ENCODE data around the gene ACBD3. TPM values are rescaled to one million over a fixed set of nuclear protein-coding genes. Genes with fewer than 3 reads are reported as not detected.

The ACBD3 gene
- 24.9 and 39.2 TPM in 2 replicates for total RNA-seq (2014; rRNA removed; shearing (Covaris generic); ENCODE audit: low replicate concordance)

- in situ Hi-C loops (cut with HindIII; ENCODE audit: low pct_unique_long_range_greater_than_20kb, low sequenced_read_pairs), result no loop called here
- DNase-seq (ENCODE audit: low read depth), result peak; percentile 86
Observed at GRCh38 chr1:226186124-226187018, at the start of gene ACBD3. Gene ACBD3 (minus strand): TSS chr1:226186741. CDS start chr1:226186675, 66 bp downstream.

- DNase-seq (ENCODE audit: low read depth), result no peak
- in situ Hi-C loops (cut with HindIII; ENCODE audit: low pct_unique_long_range_greater_than_20kb, low sequenced_read_pairs), result no loop called here
Observed at GRCh38 chr1:226233806-226234205, 47.3 kb upstream of the ACBD3 start.

- in situ Hi-C loops (cut with HindIII; ENCODE audit: low pct_unique_long_range_greater_than_20kb, low sequenced_read_pairs), result no loop called here
- DNase-seq (ENCODE audit: low read depth), result no peak
Observed at GRCh38 chr1:226233293-226233692, 46.8 kb upstream of the ACBD3 start.

GRCh38 chr1:226226601-226227000 lies 40.1 kb upstream of the ACBD3 start:
- DNase-seq (ENCODE audit: low read depth), result no peak
- in situ Hi-C loops (cut with HindIII; ENCODE audit: low pct_unique_long_range_greater_than_20kb, low sequenced_read_pairs), result no loop called here

- in situ Hi-C loops (cut with HindIII; ENCODE audit: low pct_unique_long_range_greater_than_20kb, low sequenced_read_pairs), result no loop called here
- no peak for DNase-seq (ENCODE audit: low read depth)
Observed at GRCh38 chr1:226223786-226224244, 37.3 kb upstream of the ACBD3 start.

- no peak for DNase-seq (ENCODE audit: low read depth)
- in situ Hi-C loops (cut with HindIII; ENCODE audit: low pct_unique_long_range_greater_than_20kb, low sequenced_read_pairs), result no loop called here
Observed at GRCh38 chr1:226223157-226223785, 36.7 kb upstream of the ACBD3 start, which contains the start of gene MIXL1. Gene MIXL1 (plus strand): TSS chr1:226223664. CDS start chr1:226223682, 18 bp downstream.

GRCh38 chr1:226222686-226223085 lies 36.1 kb upstream of the ACBD3 start:
- in situ Hi-C loops (cut with HindIII; ENCODE audit: low pct_unique_long_range_greater_than_20kb, low sequenced_read_pairs), result no loop called here
- no peak for DNase-seq (ENCODE audit: low read depth)

GRCh38 chr1:226220473-226221189 lies 34.1 kb upstream of the ACBD3 start:
- in situ Hi-C loops (cut with HindIII; ENCODE audit: low pct_unique_long_range_greater_than_20kb, low sequenced_read_pairs), result no loop called here
- no peak for DNase-seq (ENCODE audit: low read depth)

- in situ Hi-C loops (cut with HindIII; ENCODE audit: low pct_unique_long_range_greater_than_20kb, low sequenced_read_pairs), result no loop called here
- no peak for DNase-seq (ENCODE audit: low read depth)
Observed at GRCh38 chr1:226217273-226217672, 30.7 kb upstream of the ACBD3 start.

GRCh38 chr1:226216056-226216455 lies 29.5 kb upstream of the ACBD3 start:
- DNase-seq (ENCODE audit: low read depth), result no peak
- in situ Hi-C loops (cut with HindIII; ENCODE audit: low pct_unique_long_range_greater_than_20kb, low sequenced_read_pairs), result no loop called here

- no peak for DNase-seq (ENCODE audit: low read depth)
- in situ Hi-C loops (cut with HindIII; ENCODE audit: low pct_unique_long_range_greater_than_20kb, low sequenced_read_pairs), result no loop called here
Observed at GRCh38 chr1:226215239-226215638, 28.7 kb upstream of the ACBD3 start.

- in situ Hi-C loops (cut with HindIII; ENCODE audit: low pct_unique_long_range_greater_than_20kb, low sequenced_read_pairs), result no loop called here
- no peak for DNase-seq (ENCODE audit: low read depth)
Observed at GRCh38 chr1:226212545-226212944, 26.0 kb upstream of the ACBD3 start.

GRCh38 chr1:226211181-226211821 lies 24.8 kb upstream of the ACBD3 start:
- DNase-seq (ENCODE audit: low read depth), result no peak
- in situ Hi-C loops (cut with HindIII; ENCODE audit: low pct_unique_long_range_greater_than_20kb, low sequenced_read_pairs), result no loop called here

GRCh38 chr1:226210571-226211176 lies 24.1 kb upstream of the ACBD3 start:
- in situ Hi-C loops (cut with HindIII; ENCODE audit: low pct_unique_long_range_greater_than_20kb, low sequenced_read_pairs), result no loop called here
- DNase-seq (ENCODE audit: low read depth), result no peak

- in situ Hi-C loops (cut with HindIII; ENCODE audit: low pct_unique_long_range_greater_than_20kb, low sequenced_read_pairs), result no loop called here
- DNase-seq (ENCODE audit: low read depth), result no peak
Observed at GRCh38 chr1:226209307-226210059, 22.9 kb upstream of the ACBD3 start.

GRCh38 chr1:226207048-226207447 lies 20.5 kb upstream of the ACBD3 start:
- in situ Hi-C loops (cut with HindIII; ENCODE audit: low pct_unique_long_range_greater_than_20kb, low sequenced_read_pairs), result no loop called here

GRCh38 chr1:226204198-226204597 lies 17.7 kb upstream of the ACBD3 start:
- DNase-seq (ENCODE audit: low read depth), result no peak
- in situ Hi-C loops (cut with HindIII; ENCODE audit: low pct_unique_long_range_greater_than_20kb, low sequenced_read_pairs), result no loop called here

More at GRCh38 chr1:226207048-226207447, 20.5 kb upstream of the ACBD3 start:
- DNase-seq (ENCODE audit: low read depth), result no peak

All from Caki2 (cell line).